Brain microvascular endothelial cell (primary cell): ENCODE results near the gene DFFB.

ENCODE experiments used
- DNase-seq: peaks from one replicate; pipeline ENCODE4 v3.0.0-alpha.2; 2020
- H3K27ac ChIP-seq: fragments of 250-450 bp; sonication (Bioruptor Pico); 2 replicates; pipeline ENCODE4 v1.5.1; 2020; ENCODE audit warnings: mild to moderate bottlenecking, moderate library complexity
- H3K27me3 ChIP-seq: fragments of 250-450 bp; sonication (Bioruptor Pico); replicated peaks from 2 replicates; pipeline ENCODE4 v1.5.1; 2020; ENCODE audit warnings: mild to moderate bottlenecking
- H3K36me3 ChIP-seq: fragments of 250-450 bp; sonication (Bioruptor Pico); replicated peaks from 2 replicates; pipeline ENCODE4 v1.5.1; 2020; ENCODE audit warnings: mild to moderate bottlenecking
- H3K4me3 ChIP-seq: 2 replicates; pipeline ENCODE4 v1.5.1; 2011; ENCODE audit warnings: low read depth, mild to moderate bottlenecking, control low read depth, low read length, moderate library complexity
- CTCF ChIP-seq: IDR thresholded peaks from 2 replicates; pipeline ENCODE4 v1.5.1; 2011; ENCODE audit warnings: low read depth, mild to moderate bottlenecking, moderate library complexity, low read length, control low read depth, inconsistent platforms; ENCODE audit errors: missing control alignments
- in situ Hi-C: cut with HindIII; loops from 2 replicates; pipeline ENCODE4 v1.10.0; 2017; ENCODE audit warnings: low sequenced_read_pairs, low pct_ligation_motif_present

Gene DFFB

DNA sequence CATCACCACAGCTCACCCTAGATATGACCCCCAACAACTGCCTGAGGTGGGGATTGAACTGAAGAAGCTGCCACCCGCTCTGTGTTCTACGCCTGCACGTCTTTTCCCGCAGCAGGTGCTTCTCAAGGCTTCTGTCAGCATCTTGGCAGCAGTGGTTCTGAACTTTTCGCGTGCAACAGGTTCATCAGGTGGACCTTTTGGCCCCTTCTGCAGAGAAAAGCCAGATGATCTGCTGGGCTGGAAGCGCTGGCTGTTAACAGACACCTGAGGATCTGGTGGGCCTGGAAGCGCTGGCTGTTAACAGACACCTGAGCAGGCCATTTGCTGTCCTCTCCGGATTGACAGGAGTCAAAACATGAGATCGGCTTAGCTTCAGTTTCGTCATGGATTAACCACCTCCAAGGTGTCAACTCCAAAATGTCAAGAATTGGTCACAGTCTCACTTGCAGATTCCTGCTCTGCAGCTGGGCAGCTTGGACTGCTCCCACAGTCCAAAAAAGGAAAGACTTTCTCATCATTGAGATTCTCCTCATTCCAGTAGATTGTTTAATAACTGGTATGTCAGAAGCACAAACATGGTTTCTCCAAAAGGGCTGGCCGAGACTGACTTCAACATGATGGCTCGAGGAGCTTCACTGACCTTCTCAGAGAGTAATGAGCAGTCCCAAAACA lies 38.1 kb downstream of the DFFB start:
- no peak for TF ChIP-seq CTCF
- DNase-seq = no peak
- H3K27ac ChIP-seq = no peak overlapping the region
- H3K36me3 ChIP-seq = peaks cover 12% of the 10 kb centered on the region
- no peak overlapping the region for H3K4me3 ChIP-seq
- in situ Hi-C loops = no loop called here
- no peaks in the 10 kb centered on the region for H3K27me3 ChIP-seq

DNA sequence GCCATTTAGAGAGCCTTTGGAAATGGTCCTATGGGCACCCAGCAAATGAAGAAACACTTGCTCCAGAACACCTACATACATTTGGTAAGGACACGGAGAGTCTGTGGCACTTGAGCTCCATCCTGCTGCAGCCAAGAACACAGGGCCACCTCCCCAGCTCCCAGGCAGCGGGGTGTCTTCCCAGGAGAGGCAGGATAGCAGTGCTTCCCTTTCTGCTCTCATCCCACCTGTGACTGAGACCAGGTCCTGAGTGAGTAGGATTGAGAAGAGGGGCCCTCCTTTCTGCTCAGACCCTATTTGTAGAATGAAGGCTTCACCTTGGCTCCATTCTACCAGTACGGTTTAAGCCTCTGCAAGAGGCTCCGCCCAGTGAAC lies 38.7 kb downstream of the DFFB start:
- H3K4me3 ChIP-seq = no peak overlapping the region
- in situ Hi-C loops = no loop called here
- H3K27me3 ChIP-seq = no peaks in the 10 kb centered on the region
- no peak for TF ChIP-seq CTCF
- H3K27ac ChIP-seq = no peak overlapping the region
- no peak for DNase-seq
- H3K36me3 ChIP-seq = peaks cover 7% of the 10 kb centered on the region

DNA sequence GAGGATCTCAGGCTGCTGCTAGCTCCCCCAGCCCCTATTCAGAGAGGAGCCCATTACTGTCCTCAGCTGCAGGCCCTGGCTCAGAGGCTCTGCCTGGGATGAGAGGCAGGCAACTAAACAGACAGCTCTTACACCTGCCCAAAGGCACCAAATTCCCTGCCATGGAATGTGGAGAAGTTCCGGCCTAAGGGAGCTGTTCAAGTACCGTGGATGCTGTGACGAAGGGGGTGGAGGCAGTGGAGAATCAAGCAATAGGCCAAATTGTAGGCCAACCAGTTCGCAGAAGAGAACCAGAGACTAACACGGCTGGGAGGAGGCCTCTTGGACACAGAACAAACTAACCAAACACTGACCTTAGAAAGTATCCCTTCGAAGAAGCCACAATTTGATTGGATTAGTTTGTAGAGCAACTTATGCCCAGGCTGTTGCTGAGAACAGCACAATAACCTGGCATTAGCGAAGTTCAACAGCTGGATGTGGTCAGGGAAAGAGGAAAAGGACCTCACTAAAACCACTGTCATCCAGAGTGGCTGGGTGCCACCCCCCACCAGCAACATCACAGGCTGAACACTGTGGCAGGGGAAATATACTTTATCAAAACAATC lies 39.2 kb downstream of the DFFB start:
- no peak for TF ChIP-seq CTCF
- in situ Hi-C loops = no loop called here
- Histone ChIP-seq H3K27me3 (no peaks in the 10 kb centered on the region), H3K36me3 (peaks cover 3% of the 10 kb centered on the region), H3K27ac (no peak overlapping the region), H3K4me3 (no peak overlapping the region)
- DNase-seq = no peak

DNA sequence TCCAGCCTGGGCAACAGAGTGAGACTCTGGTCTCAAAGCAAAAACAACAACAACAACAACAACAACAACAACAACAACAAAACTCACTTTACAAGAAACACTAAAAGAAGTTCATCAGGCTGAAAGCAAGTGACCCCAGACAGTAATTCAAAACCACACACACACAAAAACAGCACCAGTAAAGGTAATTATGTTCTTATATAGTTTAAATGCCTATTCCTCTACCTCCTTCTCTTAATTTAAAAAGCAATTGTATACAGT lies 41.1 kb downstream of the DFFB start:
- no peak for DNase-seq
- H3K27ac ChIP-seq = no peak overlapping the region
- peaks cover 3% of the 10 kb centered on the region for H3K36me3 ChIP-seq
- no peaks in the 10 kb centered on the region for H3K27me3 ChIP-seq
- in situ Hi-C loops = no loop called here
- H3K4me3 ChIP-seq = no peak overlapping the region
- TF ChIP-seq CTCF = no peak

- Histone ChIP-seq H3K4me3 (peak overlapping the region; percentile 90), H3K27me3 (no peaks in the 10 kb centered on the region), H3K27ac (peak overlapping the region; percentile 83), H3K36me3 (peaks cover 3% of the 10 kb centered on the region)
- in situ Hi-C loops = no loop called here
- no peak for DNase-seq
- peak; percentile 44 for TF ChIP-seq CTCF
Measured at GRCh38 chr1:3898994-3899753, 41.9 kb downstream of the DFFB start.
